ENCODE measurements around the gene SNRNP25. TPM values are rescaled to one million over a fixed set of nuclear protein-coding genes. Genes with fewer than 3 reads are reported as not detected.
"Not testable (repeated sequence)": the region's sequence is repeated elsewhere in the genome, so short reads cannot be mapped to it uniquely, and the experiment has no call there.

Gene SNRNP25
- polyA plus RNA-seq (ENCODE audit: insufficient read length in 12 of 12): 10 to 100 TPM in 11 of 12 donors, not detected in 1; 19.6 to 39.7 (median 23.7) TPM
- long read RNA-seq, donor 1, transcript SNRNP25-201 (5 exons, 1,905 nt): major isoform, 16 of 18 reads
- long read RNA-seq, donor 1, partial matches to known transcripts: 0 of 18 reads
- long read RNA-seq, donor 1, other reads (novel, unspliced or antisense): 0 of 18 reads
- long read RNA-seq, donor 2, transcript SNRNP25-201 (5 exons, 1,905 nt): major isoform, 20 of 21 reads
- long read RNA-seq, donor 2, partial matches to known transcripts: 0 of 21 reads
- long read RNA-seq, donor 2, other reads (novel, unspliced or antisense): 0 of 21 reads
- long read RNA-seq, donor 3, transcript SNRNP25-201 (5 exons, 1,905 nt): major isoform, 5 of 6 reads
- long read RNA-seq, donor 3, partial matches to known transcripts: 0 of 6 reads
- long read RNA-seq, donor 3, other reads (novel, unspliced or antisense): 0 of 6 reads
- long read RNA-seq, donor 4, transcript SNRNP25-201 (5 exons, 1,905 nt): major isoform, 7 of 7 reads
- long read RNA-seq, donor 4, partial matches to known transcripts: 0 of 7 reads
- long read RNA-seq, donor 4, other reads (novel, unspliced or antisense): 0 of 7 reads
- long read RNA-seq, donor 5, transcript SNRNP25-201 (5 exons, 1,905 nt): major isoform, 21 of 23 reads
- long read RNA-seq, donor 5, partial matches to known transcripts: 0 of 23 reads
- long read RNA-seq, donor 5, other reads (novel, unspliced or antisense): 0 of 23 reads
- long read RNA-seq, donor 6, transcript SNRNP25-201 (5 exons, 1,905 nt): major isoform, 11 of 13 reads
- long read RNA-seq, donor 6, partial matches to known transcripts: 0 of 13 reads
- long read RNA-seq, donor 6, other reads (novel, unspliced or antisense): 0 of 13 reads
- long read RNA-seq, donor 7, transcript SNRNP25-201 (5 exons, 1,905 nt): major isoform, 6 of 6 reads
- long read RNA-seq, donor 7, partial matches to known transcripts: 0 of 6 reads
- long read RNA-seq, donor 7, other reads (novel, unspliced or antisense): 0 of 6 reads
- long read RNA-seq, donor 8, transcript SNRNP25-201 (5 exons, 1,905 nt): major isoform, 13 of 13 reads
- long read RNA-seq, donor 8, partial matches to known transcripts: 0 of 13 reads
- long read RNA-seq, donor 8, other reads (novel, unspliced or antisense): 0 of 13 reads
- long read RNA-seq, donor 9, transcript SNRNP25-201 (5 exons, 1,905 nt): major isoform, 8 of 8 reads
- long read RNA-seq, donor 9, partial matches to known transcripts: 0 of 8 reads
- long read RNA-seq, donor 9, other reads (novel, unspliced or antisense): 0 of 8 reads
- long read RNA-seq, donor 10, transcript SNRNP25-201 (5 exons, 1,905 nt): major isoform, 9 of 9 reads
- long read RNA-seq, donor 10, partial matches to known transcripts: 0 of 9 reads
- long read RNA-seq, donor 10, other reads (novel, unspliced or antisense): 0 of 9 reads
- long read RNA-seq, donor 11, transcript SNRNP25-201 (5 exons, 1,905 nt): major isoform, 14 of 16 reads
- long read RNA-seq, donor 11, partial matches to known transcripts: 0 of 16 reads
- long read RNA-seq, donor 11, other reads (novel, unspliced or antisense): 0 of 16 reads

DNA sequence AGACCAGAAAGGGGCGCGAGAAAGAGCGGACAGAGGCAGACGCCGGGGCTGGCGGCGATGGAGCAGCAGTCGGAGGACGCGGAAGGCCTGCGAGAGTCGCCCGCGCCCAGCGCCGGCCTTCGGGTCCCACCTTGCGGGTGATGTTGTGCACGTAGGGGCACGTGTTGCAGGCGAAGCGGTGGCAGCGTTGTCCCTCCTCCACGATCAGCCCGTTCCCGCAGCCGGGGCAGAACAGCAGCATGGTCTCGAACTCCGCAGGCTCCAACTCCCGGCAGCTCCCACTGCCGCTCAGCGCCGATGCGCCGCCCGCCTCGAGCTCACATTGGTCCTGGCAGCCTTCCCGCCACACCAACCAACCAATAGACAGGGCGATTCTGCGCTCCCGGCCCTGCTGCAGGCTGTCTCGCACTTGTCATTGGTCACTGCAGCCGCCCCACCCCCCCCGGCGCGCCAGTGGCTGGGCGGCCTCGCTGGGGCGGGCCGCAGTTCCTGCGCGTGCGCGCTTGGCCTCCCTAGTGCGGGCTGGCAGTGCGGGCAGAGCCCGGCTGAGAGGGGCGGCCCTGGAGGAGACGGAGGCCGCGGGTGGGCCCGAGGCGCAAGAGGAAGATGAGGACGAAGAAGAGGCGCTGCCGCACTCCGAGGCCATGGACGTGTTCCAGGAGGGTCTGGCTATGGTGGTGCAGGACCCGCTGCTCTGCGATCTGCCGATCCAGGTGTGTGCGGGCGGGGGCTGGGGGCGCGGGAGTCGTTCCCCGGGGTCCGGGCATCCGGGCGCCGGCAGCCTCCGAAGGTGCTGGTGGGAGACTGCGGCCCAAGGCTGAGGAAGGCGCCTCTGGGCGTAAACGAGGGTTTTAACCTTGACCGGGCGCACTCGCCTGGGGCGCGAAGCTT, at the start of gene SNRNP25, which contains the start of gene POLR3K:
SNRNP25 (plus strand) TSS at position 483 of the 891 bp plus-strand sequence; CDS start at position 672, 189 bp downstream.
POLR3K (minus strand) TSS at position 263 of the 891 bp plus-strand sequence; CDS start at position 241, 22 bp downstream.
- DNase-seq: peak; percentile 96

DNA sequence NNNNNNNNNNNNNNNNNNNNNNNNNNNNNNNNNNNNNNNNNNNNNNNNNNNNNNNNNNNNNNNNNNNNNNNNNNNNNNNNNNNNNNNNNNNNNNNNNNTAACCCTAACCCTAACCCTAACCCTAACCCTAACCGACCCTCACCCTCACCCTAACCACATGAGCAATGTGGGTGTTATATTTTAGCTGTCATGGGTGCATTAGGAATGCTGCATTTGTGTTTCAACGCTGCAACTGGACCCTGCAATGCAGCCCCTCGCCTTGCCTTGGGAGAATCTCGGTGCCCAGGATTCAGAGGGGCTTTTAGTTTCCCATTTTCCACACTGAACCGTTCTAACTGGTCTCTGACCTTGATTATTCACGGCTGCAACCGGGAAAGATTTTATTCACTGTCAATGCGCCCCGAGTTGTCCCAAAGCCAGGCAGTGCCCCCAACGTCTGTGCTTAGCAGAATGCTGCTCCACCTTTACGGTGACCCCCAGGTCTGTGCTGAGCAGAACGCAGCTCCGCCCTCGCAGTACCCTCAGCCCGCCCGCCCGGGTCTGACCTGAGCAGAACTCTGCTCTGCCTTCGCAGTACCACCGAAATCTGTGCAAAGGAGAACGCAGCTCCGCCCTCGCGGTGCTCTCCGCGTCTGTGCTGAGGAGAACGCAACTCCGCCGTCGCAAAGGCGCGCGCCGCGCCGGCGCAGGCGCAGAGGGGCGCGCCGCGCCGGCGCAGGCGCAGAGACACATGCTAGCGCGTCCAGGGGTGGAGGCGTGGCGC, 43.5 kb upstream of the SNRNP25 start:
- DNase-seq: no peak

DNA sequence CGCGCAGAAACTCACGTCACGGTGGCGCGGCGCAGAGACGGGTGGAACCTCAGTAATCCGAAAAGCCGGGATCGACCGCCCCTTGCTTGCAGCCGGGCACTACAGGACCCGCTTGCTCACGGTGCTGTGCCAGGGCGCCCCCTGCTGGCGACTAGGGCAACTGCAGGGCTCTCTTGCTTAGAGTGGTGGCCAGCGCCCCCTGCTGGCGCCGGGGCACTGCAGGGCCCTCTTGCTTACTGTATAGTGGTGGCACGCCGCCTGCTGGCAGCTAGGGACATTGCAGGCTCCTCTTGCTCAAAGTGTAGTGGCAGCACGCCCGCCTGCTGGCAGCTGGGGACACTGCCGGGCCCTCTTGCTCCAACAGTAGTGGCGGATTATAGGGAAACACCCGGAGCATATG, 42.9 kb upstream of the SNRNP25 start:
- not testable (repeated sequence) for DNase-seq

DNA sequence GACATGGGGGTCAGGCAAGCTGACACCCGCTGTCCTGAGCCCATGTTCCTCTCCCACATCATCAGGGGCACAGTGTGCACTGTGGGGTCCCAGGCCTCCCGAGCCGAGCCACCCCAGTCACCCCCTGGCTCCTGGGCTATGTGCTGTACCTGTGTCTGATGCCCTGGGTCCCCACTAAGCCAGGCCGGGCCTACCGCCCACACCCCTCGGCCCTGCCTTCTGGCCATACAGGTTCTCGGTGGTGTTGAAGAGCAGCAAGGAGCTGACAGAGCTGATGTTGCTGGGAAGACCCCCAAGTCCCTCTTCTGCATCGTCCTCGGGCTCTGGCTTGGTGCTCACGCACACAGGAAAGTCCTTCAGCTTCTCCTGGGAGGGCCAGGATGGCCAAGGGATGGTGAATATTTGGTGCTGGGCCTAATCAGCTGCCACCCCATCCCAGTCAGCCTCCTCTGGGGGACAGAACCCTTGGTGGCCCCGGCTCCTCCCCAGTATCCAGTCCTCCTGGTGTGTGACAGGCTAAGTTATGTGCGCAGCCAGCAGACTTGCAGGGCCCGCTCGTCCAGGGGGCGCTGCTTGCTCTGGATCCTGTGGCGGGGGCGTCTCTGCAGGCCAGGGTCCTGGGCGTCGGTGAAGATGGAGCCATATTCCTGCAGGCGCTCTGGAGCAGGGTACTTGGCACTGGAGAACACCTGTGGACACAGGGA, 36.4 kb upstream of the SNRNP25 start:
- not testable (repeated sequence) for DNase-seq

DNA sequence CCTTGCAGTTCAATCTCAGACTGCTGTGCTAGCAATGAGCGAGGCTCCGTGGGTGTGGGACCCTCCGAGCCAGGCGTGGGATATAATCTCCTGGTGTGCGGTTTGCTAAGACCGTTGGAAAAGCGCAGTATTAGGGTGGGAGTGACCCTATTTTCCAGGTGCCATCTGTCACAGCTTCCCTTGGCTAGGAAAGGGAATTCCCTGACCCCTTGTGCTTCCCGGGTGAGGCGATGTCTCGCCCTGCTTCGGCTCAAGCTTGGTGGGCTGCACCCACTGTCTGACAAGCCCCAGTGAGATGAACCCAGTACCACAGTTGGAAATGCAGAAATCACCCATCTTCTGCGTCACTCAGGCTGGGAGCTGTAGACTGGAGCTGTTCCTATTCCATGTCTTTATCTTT, 32.7 kb upstream of the SNRNP25 start:
- not testable (repeated sequence) for DNase-seq

DNA sequence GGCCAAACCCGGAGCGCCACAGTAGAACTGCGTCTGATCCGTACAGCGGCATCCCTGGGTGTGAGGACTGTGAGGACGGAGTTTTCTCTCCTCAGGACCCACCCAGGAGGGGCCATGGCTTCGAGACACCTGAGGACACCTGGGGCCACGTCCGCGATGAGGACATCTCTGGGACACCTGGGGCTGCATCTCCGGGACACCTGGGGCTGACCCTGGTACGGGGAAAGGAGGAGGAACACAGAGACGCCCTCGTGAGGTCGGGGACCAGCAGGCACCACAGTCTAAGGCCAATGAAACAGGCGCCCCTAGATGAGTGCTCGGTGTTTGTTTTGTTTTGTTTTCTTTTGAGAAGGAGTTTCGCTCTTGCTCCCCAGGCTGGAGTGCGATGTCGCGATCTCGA, 29.5 kb upstream of the SNRNP25 start:
- not testable (repeated sequence) for DNase-seq

DNA sequence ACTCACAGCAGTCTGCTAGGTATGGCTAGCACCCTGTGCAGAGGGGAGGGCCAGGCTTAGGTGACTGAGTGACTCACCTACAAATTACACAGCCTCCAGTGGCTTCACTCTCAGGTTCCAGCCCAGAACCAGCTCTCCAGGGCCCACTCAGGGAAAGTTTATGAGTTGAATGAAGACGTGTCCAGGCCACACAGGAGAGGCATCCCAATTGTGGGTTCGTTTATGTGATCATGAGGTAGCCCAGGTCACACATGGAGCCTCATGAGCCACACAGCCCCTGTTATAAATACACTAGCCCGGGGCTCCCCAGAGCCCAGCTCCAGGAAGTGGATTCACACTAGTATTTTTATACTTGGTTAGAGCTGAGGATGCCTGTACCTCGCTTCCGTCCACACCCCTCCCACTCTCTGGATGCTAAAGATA, 27.7 kb upstream of the SNRNP25 start:
- DNase-seq: not testable (repeated sequence)

DNA sequence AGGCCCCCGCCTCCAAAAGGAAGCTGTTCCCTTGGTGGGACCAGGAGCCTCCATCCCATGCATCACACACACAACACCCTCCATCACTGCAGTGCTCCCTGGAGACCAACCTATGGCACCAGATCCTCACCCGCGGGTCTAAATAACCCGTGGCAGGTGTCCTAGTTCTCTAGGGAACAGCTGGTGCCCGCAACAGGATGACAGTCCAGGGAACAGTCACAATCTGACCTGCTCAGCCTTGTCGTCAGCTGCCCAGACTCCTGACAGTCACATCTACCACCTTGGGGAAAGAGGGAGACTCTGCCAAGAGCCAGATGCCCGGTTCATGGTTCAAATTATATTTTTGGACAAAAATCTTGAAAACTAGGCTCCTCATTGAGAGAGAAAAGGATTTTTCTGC, 23.0 kb upstream of the SNRNP25 start:
- not testable (repeated sequence) for DNase-seq

DNA sequence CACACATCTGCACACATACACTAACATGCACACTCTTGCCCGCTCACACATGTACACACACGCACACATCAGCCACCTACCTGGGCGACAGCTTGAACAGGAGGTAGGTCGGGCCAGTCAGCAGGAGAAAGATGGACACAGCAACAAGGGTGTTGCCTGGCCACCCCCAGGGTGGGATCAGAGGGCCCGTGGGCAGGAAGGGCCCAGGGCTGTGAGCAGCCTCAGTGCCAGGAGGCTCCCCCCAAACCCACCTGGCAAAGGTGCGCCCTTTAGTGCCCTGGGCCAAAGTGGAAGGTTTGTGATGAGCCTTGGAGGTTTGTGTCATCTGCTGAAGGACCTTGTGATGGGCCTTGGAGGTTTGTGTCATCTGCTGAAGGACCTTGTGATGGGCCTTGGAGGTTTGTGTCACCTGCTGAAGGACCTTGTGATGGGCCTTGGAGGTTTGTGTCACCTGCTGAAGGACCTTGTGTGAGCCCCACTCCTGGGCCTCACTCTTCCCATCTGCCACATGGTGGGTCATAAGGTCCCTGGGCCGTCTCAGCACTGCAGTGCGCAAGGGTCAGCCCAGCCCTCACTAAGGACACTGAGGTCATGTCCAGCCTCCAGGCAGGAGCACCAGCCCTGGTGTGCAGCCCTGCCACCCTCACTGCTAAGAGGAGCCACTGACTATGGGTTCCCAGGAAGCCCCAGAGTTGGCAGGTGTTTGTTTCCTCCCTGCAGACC, 20.3 kb upstream of the SNRNP25 start:
- DNase-seq: not testable (repeated sequence)

DNA sequence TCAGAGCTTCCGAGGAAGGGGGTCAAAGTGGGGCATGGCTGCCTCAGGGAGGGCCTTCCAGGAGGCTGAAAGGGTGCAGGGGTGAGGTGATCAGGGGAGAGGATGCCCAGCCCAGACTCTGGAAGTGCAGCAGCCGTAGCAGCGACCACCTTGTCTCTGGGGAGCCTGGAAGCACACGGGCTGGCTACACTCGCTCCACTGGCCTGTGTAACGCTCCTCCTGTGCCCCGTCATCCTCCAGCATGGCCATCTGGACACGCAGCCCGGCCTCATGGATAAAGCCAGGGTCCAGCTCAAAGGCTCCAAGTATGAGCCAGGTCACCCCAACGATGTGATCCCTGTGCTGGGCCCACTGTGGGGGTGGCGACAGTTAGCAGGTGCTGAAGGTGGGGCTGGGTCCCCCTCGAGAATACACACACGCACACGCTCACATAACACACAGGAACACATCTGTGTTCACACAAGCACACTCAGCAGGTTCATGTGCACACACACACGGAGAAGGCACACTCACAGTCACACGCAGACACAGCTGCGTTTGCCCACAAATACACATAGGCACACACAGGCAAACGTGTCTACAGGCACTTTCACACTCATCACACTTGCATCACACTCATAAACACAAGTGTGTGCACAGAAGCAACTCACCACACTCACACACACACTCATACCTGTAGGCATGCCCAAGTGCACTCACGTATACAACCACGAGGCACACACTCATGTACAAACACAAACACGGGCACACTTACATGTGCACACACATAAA, 19.6 kb upstream of the SNRNP25 start:
- no peak for DNase-seq

DNA sequence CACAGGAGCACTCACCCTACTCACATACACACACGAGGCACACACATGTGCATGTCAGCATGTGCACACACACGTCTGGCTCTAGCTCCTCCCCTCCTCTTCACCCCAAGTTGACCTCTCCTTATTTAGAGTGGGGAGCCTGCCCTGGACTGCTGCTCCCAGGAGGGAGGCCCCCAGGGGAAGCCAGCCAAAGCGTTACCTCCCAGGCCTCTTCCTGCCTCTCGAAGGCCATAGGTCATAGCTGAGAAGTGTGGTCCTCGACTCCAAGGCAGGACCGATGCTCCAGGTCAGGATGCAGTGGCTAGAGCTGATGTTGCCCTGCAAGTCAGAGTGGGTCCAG, 19.0 kb upstream of the SNRNP25 start:
- no peak for DNase-seq

DNA sequence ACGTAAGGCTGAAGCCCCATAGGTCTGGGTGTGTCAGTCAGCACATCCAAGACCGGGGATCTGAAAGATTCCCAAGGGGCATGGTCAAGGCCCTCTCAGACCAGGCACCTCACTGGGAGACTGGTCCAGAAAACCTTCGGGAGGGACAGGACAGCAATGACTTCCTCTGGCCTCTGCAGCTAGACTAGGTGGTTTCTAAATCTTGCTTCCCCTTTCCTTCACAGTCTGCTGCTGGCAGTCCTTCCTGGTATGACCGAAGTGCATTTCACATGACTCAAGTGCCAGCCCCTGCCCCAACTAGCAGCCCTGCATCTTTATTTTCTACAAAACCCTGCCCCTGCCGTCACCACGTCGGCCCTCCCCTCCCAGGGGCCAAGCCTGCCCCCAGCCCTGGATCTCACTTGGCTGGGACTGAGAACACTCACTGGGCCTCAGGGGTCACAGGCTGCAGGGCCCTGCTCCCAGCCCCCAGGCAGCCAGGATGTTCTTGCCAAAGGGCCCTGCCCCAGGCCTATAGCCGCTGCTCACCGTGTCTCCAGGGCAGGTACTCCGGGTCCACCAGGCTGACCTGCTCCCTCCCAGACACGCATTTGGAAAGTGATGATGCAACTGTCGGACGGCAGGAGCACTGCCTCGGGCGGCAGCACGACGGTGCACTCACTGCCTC, 18.5 kb upstream of the SNRNP25 start:
- no peak for DNase-seq

DNA sequence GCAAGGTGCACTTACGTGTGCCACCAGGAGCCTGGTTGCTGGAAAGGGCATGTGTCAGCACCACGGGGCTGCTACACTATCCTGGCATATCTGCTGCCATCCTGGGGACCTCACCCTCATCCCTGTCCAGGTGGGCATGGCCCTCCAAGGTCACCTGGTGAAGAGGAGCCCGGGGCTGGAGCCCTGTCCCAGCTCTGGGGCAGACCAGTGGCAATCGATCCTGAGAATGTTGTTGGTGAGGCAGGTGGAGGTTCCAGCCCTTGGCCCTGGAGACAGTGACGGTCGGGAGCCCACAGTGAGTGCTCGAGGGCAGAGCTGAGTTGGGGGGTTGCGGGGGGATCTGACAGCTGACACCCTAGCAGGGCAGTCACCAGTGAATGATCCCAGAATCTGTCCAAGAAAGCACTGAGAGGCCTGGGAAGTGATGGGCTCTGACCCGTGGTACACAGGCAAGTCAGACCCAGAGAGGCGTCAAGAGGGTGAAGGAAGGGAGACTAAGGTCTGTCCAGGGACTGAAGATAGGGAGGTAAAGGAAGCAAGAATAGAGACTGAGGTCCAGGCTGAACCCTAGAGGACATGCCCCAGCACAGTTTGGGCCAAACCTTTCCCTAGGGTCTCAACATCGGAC, 17.8 kb upstream of the SNRNP25 start:
- DNase-seq: no peak

DNA sequence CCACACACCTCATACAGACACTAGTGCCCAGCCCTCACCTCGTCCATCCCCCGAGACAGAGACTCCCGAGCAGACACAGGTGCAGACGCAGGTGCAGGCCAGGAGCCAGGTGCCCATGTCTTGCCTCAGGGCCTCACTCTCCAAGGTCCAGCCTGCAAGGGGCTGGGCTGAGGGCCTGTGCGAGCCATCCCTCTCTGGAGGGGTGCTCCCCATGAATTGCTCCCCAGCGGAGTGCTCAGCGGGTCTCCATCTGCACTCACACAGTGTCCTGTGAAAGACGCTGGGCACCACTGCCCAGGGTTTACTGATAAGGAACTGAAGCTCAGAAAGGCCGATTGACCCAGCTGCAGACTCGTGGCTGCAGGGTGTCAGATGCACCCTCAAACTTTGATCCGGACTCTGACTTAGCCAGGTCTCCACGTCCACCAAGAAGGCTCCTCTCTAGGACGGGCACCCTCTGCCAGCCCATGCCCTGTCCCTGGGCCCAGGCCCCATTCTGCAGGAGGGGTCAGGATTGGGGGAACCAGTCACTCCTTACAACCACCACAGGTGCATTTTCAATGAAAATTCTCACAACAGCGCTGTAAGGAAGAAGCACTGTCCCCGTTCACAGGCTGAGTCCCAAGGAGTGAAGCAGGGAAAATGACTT, 17.2 kb upstream of the SNRNP25 start:
- DNase-seq: no peak

DNA sequence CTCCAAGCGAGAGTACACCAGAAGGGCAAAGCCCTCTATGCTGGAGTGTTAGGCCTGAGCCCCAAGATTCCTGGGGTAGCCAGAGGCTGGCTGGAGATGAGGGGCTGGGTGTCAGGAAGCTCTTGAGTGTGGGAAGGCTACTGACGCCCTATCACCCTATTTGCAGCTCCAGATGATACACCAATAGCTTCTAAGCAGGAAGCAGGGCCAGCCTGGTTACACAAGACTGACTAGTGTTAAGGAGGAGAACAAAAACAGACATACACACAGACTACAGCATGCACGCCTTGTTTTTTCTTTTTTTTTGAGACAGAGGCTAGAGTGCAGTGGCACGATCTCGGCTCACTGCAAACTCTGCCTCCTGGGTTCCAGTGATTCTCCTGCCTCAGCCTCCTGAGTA, 16.1 kb upstream of the SNRNP25 start:
- DNase-seq: no peak
